Islet precursor cell (in vitro differentiated cells): ENCODE measurements around the gene CALD1.

Experiments
- DNase-seq: peaks from one replicate; pipeline ENCODE4 v3.0.0-alpha.2; 2018

The CALD1 gene

DNA sequence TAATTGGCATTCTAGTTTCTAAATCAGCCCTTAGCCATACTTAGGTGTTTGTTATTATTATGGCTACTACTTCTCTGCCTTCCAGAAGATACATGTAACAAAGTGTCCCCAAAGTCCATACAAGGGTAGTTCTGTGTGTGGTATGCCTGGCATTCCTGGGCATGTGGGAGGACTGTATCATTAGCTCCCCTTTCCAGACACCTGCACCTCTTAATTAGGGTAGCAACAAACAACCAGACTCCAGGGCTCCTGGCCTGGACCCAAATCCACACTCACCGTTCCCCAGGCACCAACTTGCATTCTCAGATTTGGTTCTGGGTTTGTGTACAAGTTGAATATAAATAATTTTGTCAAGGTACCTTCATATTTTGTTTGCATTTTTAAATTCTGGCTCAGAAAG lies 15.5 kb upstream of the CALD1 start:
- DNase-seq: no peak

DNA sequence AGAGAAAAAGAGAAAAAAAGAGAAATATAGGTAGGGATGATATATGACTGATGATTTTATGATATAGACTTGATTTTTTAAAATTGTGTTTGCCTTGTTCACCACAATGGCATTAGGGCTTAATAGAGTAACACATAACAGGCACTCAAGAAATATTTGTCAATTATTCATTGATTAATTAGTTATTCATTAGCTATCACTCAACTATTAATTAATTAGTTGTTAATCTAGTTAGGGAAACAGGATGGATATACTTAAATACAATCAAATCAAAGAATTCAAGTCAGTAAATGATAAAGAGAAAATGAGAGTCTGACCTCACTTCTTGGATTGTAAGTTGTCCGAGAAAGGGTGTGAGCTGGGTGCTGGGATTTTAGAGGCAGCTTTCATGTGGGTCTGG lies 15.1 kb upstream of the CALD1 start:
- DNase-seq: no peak

DNA sequence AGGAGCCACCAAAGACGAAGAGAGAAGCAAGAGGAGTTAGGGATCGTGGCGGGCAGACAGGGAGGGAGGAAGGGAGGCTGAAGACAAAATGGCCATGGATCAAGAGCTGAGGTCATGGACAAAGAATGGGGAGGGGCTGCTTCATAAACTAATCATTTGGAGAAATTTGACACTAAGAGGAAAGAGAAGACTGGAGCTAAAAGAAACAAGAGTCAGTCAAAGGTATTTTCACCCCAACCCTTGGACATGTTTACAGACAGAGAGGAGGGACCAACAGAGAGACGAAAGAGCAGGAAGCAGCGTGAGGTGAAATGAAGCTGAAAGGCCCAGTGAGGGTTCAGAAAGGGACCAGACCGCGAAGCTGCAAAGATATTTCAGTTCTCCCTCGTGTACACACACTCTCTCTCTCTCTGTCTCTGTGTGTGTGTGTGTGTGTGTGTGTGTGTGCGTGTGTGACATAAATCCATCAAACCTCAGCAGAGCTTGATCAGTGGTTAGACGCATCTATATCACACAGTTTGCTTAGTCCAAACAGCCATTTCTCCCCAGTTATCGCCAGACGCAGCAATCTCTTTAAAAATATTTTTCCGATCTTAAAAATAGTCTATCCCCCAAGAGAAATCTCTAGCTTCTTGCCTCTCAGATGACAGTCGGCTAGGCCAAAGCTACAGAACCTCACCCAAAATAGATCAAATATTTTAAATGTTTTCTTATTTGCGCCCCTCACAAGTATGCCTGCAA lies 12.5 kb upstream of the CALD1 start:
- DNase-seq: no peak

DNA sequence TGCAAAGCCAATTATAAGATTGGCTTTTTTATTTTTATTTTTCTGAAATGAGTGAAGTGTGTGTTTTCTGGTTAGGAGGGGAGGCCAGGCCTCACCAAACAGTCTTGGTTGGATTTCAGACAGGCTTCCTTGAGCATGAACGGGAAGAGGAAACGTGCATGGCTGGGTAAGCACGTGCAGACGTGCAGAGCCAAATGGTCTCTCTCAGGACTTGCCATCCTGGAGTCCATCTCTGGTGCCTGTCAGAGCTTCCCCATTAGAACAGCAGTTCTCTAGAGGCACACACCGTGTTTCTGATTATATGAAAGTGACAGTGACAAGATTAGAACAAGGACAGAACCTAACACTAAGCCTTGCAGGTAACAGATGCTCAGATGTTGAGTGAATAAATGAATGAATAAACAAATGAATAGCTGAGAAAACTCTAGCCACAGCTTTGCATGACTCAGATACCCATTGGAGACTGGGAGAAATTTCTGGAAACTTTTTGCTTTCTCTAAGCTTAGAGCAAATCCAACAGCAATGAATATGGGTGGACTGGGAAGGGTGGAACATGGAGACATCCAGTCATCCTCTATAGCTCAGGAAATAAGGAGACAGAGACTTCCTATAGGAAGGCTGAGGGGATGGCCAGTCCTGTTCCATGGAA lies 11.8 kb upstream of the CALD1 start:
- DNase-seq: no peak

DNA sequence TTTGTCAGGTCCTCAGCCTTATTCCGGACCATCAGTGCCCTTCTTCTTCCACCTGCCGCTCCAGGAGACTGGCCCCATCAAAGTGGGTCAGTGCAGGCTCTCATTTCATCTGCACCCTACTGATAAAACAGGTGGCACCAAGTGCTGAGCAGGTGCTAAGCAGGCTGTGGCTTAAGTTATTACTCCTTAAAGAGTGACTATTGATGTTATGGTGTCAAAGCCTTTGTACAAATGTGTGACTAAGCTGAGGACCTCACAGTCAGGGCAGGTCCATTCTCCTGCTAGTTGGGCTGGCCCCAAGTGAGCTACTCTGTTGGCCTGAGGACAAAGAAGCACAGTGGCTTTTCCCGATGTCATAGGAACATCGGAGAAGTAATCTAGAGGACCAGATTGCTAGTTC lies 11.2 kb upstream of the CALD1 start:
- no peak for DNase-seq

DNA sequence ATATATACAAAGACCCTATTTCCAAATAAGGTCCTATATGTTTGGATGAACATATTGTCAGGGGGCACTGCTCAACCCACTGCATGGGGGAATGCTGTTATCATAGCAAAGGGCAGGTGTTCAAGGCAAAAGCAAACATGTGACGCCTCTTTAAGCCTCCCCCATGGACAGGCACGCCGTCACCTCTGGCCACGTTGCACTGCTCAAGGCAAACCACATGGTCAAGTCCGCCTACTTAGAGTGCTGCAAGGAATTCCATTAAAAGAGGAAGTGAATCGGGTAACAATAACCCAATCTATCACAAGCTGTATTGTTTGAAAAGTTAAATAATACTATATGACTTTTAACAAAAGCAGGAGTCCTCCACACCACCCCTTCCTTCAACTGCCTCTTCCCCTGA lies 8.8 kb upstream of the CALD1 start:
- DNase-seq: no peak

DNA sequence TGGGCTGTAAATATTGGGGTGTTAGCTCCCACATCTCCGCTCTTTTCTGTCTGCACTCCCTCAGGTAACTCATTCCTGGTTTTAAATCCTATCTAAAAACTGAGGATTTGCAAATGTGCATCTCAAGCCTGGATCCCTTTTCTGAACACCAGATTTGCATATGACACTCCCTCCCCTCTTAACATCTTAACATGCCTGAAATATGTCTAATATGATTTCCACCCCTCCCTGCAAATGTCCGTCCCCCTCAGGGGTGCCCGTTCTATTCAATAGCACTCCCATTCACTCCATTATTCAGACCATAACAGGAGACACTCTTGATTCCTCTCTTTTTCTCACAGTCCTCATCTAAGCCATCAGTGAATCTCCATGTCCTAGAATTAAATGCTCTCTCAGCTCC lies 8.3 kb upstream of the CALD1 start:
- no peak for DNase-seq

DNA sequence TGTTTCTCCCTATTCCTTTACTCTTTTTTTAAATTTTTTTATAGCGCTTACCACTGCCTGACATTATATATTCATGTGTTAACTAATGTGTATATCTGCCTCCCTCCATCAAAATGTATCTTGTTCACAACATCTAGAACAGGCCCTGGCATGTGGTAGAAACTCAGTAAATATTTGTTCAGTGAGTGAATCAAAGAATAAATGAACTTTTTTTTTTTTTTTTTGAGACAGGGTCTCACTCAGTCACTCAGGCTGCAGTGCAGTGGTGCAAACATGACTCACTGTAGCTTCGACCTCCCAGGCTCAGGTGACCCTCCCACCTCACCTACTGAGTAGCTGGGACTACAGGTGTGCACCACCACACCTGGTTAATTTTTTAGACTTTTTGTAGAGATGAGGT lies 7.5 kb upstream of the CALD1 start:
- no peak for DNase-seq

DNA sequence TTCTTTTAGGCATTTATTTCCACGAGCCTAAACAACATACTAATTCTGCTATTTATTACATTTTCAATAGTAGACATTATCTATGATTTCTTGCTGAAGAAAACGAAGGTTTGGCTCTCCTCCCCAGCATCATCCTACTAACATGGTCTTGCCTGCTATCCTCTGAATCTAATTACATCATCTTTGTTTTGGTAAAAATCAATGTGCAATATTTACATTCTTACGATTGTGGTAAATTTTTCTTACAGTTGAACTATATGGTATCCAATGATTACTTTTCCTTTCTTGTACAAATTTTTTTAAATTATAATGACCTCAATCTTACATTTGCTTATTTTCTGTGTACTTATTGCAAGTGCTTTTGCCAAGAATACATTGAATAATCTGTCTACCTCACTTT lies 7.0 kb upstream of the CALD1 start:
- DNase-seq: no peak

DNA sequence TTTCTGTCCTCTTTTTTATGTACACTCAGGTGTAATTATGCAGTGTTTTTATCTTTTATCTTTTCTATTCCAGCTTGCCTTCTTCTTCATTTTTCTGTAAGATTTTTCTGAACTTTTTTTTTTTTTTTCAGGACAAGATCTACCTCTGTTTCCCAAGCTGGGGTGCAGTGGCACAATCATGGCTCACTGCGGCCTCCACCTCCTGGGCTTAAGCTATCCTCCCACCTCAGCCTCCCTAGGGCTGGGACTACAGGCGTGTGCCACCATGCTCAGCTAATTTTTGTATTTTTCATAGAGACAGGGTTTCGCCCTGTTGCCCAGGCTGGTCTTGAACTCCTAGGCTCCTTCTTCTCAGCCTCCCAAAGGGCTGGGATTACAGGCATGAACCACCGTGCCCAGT lies 6.3 kb upstream of the CALD1 start:
- DNase-seq: no peak

DNA sequence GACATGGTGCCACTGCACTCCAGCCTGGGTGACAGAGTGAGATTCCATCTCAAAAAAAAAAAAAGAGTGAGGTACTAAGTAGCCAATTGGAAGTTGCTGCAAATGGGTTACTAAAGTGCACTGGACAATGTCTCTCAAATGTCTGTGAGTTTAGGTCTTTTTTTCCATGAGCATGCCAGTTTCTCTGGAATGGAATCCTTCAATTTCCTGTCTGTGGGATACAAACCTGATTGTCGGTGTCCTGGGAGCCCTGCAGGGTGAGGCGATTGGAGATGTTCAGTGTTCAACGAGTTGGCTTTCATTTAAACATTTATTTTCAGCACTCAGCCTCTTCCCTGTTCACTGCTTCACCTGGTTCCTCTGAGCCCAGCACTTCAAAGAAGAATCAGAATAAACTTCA lies 5.3 kb upstream of the CALD1 start:
- DNase-seq: peak; percentile 76

DNA sequence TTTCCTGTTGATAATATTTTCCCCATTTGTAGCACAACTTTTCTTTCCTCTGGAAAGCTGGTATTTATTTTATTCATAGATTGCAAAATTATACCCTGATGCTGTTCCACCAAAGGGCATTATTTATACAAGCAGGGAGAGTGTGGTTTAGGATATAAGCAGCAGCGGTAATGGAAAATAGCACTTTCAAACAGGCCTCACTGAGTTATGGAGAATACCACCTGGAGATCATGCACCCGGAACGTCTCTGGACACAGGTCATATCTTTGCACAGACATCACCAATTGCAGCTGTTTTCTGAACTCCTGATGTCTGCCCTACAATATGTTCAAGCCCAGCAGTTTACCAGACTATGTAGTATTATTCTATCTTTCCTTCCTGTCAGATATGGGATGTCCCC lies 2.0 kb upstream of the CALD1 start:
- DNase-seq: no peak

DNA sequence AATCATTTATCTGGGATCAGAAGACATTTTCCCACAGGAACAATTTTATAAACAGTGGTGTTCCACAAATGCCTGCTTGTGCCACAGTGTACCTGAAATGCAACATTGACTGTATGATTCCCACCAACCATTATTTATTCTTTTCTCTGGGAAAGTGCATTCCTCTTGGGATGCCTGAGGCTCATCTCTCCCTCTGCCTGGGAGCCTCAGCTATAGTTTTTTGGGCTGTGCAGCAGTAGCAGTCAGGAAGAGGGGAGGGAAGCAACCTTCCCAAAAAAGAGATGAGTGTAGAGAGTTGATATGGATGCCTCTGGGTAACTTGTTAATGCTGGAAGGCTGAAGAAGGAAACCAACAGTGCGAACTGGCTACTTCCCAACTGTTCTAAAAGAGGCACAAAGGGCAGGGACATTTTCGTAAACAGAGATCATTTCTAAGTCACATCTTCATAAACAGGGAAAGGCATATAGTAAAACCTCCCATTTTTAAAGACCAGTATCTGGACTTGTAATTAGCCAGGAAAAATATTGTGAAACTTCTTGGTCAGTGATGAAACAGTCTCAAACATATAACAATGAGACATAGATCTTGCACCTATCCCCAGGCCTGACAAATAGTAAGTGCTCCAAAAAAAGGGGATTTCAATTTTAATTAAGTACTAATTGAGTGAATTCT lies 1.4 kb upstream of the CALD1 start:
- no peak for DNase-seq

DNA sequence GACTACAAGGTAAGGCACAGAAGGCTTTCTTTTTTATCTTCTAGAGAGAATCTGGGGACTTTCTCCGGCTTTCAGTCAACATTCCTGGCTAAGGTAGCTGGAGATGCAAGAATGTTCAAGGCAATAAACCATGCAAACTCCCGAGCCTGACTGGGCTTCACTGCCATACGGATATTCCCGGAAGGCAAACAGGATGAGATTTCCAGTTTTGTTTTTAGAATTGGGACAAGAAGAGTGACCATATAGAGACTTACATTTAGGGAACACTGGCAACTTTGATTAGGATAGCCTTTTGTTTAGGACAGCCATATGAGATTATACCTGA lies 269 bp downstream of the CALD1 start:
- DNase-seq: no peak

DNA sequence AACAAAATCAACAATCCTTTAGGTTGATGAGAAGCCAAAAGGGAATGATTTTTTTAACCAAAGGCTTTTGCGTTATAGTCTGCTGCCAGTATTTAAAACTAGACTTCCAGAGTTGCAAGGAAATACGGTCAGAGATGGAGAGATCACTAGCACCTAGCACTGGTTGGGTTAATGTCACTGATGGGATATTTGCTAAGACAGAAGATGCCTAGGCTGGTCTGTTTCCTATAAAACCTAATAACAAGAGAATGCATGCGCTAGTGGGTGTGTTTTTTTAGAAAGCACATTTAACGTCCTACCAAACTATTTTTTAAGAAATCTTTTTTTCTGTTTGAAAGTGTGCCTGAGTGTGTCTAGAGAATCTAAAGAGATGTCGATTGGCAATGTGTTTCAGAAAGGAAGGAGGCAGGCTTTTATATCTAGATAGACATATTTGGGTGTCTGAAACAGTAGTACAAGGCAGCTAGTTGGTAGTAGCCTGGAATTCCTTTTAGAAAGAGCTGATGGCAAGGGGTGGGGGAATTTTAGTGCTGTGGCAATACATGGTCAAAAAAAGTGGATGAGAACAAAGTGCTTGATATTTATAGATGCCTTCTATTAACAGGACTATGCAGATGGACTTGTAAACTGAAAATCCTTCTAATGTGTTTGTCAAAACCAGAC lies 863 bp downstream of the CALD1 start:
- DNase-seq: no peak

DNA sequence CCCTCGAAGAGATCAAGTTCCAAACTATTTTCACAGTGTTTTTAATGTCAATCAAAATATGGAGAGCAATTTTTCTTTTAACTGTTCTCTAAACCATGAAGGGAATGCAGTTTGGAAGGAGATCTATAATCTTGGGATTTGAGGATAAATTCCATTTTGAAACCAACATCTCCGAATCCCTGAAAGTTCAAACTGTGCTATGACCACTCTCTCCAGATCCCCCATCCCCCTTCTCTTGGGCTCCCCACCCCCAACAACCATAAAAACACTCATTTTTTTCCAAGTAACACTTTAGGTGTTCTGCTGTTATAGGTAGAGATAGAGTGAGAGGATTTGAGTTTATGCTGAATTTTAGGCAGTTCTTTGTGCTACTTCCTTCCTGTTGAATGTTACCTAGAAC lies 1.7 kb downstream of the CALD1 start:
- no peak for DNase-seq

DNA sequence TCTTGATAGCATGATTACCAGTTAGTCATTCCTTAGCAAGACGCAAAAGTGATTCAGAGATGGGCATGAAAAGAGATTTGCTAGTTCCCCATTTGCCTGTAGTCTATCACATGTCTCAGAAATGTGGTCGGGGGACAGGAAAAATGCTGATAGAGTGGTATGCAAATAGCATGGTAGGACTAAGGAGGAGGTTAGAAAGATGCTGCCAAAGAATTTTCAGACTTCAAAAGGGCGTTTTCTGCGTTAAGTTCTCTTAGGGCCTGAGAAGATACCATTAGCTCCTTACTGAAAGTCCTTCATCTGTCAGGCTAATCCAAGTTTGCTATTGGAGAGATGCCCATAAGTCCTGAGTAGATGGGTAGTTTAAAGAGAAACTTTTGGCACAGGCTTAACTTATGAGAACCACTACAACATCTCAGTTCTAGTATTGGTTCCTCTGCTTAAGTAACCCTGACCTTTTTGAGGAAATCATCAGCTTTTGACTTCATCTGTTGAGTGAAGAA lies 2.7 kb downstream of the CALD1 start:
- no peak for DNase-seq

DNA sequence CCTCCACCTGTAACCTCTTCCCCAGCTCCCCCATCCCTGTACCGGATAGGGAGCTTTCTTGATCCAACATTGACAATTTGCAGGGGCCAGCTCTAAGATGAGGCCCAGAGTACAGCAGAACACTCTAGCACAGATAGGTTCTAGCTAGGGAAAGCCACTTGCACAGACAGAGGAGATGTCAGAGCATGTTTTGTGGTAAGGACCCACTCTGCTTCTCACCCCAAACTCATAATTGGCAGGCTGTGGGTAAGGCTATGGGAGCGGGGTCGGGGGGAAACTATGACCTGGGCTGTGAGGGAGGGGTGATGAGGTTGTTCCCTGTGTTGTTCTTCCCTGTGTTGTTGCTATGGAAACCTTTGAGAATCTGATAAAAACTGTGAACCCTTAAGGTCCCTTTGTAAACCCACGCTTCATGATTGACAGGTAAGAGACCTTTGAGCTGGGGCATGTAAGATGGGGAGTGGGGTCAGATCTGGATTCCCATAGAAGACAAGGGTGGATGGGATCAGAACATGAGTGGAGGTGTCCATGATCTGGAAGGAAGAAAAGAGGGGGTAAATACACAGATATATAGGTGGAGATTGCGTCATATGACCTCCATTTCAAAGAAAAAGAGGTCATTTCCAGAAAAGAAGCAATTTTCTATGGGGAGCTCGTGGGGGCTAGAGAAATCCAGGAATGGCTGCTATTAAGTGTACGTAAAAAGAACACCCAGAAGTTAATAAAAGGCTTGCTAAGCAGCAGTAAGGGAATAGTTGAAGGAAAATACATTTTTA lies 4.0 kb downstream of the CALD1 start:
- DNase-seq: no peak

DNA sequence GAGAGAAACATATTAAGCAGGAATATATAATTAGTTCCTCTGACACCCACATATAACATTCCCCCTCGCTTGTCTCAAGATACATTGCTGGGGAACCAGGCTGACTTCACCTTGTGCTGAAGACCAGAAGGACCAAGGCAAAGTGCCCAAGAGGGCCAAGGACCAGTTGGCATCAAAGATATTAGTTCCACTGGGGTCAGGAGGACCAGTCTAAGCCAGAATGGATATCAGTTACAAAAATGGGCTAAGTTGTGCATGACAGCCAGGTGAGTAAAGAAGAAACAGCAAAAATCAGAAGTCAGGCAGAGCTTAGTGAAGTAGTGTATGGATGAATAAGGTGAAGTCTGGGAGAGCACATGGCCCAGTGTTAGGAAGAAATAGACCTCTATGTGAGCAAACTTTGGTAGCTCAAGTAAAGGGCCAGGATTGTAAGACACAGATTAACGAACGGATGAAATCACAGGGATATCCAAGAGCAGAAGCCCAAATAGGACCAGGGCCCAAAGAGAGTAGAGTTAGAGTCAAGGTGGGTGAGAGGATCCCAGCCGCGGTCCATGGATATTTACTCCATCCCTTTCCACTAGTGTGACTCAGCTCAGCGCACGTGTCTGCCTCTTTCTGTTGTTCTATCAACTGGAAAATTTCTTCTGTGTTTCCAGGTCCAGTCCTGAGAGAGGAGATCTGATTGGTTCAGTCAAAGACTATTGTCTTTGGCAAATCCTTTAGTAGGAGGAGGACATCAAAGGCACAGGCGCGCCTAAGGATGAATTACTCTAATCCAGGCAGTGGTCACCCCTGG lies 5.0 kb downstream of the CALD1 start:
- DNase-seq: no peak

DNA sequence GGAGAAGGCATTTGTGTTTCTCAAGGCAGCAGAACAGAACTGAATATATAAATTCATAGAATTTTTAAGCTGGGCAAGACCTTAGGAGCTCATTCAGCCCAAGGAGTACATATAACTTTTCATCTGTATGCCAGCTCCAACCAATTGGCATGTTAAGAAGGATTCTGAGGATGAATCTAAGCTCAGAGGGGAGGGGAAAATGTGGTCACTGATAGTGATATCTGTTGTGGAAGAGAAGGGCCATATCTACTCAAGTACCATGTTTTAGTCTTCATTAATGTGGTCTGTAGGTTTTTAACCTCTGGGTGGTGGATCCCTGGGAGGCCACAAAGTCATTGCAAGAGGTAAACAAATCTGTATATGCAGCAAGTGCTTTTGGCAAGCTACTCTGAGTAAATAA lies 6.4 kb downstream of the CALD1 start:
- no peak for DNase-seq

DNA sequence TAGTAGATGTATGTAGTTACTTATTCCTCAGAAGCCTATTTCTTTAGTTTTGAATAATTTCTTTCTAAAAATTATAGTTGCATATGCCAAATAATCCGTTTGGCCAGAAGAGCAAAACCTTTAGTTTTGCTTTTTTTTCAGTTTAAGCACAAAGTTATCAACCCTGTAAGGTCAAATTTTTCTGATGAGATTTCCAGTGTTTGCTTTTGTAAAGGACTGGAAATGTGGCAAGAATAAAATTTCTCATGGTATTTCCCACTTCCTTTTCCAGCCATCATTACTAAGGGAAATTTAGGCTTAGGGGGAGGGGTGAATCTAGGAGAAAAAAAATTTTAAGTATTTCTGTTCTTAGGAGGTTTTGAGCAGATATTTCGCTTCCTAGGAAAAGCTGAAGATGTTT lies 7.6 kb downstream of the CALD1 start:
- no peak for DNase-seq

DNA sequence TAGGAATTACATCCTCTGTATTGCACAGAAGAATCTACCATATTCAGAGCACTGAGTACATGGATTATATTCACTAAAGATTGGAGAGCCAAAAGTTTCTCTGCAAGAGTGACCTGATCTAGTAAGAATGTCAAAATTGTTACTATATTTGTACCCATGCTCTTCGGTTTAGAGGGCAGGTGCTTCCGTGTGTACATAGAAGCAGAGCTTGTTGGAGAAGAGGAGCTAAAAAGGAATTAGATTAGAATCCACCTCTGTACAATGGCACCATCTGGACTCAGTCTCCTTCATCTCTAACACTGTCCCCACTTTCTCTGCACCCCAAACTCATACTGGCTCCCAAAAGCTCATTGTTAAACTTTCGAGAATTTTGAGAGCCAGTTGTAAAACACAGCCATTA lies 8.3 kb downstream of the CALD1 start:
- no peak for DNase-seq
